Nucleus accumbens (tissue), 56 donors: ENCODE results near the gene BMPR1A.
A peak's percentile ranks its signal among the peaks of the same experiment; 100 is the strongest.

ENCODE experiments used
- DNase-seq, 56 donors: peaks; one replicate each; lab custom pipeline; 2025; lab: John Stamatoyannopoulos, UW

The BMPR1A gene

DNA sequence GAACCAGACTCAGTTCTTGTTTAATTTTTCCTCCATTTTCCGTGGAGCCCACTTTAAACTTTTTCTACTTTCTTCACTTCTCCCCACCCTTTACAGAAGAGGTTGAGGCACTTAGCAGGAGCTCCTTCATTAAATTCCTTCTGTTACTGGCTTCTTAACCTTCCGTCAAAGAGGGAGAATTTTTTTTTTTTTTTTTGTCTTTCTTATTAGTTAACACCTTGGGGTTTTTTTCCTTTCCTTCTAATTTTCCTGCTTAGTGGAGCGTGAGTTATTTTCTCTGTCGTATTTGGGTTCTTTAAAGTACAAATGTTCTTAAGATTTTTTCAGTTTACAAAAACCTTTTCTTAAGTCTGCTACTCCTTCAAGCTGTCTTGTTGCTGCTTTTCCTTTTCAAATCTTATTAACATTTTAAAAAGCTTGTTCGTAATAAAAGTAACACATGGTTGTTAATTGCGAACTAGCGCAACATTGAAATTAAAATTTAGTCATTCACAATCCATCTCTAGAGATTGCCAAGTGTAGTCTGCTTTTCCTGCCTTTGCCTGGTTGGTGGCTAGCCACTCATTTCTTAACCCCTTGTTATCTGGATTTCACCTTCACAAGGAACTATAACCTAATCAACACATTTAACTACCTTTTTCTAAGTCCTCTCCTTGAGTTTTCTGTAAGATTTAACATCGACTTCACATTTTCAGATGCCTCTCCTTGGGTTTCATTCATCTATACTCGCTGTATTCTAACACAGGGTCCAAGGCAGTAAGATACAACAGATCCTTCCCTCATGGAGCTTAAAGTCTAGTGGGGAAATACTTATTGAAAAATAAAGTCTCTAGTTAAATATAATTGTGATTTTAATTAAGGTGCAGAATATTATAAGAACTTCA is 2.0 kb downstream of the BMPR1A start:
- no peak for DNase-seq

DNA sequence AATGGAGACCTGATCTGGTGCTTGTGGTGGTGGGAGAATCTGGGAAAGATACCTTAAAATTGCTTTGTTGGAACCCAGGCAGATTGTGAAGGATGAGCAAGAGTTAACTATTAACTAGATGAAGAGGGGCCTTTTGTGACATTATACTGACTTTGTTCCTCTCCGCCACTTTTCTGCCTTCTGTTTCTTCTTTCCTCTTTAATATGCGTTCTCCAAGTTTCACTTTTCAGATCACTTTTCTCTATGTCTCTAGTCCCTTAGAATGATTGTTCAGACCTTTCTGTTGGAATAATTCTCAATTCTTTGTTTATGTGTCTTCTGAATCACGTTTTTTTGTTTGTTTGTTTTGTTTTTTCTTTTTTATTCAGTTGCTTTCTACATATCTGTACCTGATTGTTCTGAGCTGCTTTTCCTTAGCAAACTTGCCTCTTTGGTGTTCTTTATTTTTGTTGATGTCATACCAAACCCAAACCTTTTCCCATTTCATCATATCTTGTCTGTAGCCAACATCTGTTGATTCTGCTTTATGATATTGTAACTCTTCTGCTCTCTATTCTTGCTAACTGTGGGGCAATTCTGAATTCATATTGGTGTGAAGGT is 2.8 kb downstream of the BMPR1A start:
- no peak for DNase-seq

DNA sequence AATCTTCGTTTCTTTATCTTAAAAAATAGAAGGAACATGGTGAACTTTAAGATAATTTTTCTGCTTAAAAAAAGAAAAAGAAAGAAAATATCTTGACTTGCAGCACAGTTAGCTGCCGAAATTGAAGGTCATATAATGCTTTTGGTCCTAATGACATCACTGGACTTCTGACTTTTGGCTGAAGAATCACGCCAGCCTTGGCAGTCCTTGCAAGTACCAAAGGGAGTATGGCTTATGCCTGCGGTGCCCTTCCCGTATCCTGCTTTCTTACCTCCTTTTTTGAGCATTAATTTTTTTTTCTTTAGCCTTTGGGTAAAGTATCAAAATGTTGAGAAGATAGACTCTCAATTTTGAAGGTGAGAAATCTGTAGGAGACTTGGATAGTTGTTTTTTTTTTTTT is 7.0 kb downstream of the BMPR1A start:
- no peak for DNase-seq

DNA sequence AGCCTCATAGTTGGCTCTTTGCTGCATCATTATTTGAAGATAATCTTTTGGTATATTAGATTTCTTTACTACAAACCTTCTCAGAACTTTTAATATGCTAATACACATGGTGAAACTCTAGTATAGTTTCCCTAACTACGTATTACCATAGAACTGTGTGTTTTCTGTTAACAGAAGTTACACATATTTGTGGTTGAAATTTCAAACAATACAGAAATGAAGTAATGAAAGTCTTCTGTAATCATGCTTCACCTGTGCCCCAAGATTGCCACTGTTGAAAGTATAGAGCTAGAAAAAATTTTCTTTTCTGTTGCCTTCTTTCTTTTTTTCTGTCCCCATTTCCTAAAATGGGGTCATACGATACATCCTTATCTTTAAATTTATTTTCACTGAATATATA is 9.1 kb downstream of the BMPR1A start:
- DNase-seq, result no peak

DNA sequence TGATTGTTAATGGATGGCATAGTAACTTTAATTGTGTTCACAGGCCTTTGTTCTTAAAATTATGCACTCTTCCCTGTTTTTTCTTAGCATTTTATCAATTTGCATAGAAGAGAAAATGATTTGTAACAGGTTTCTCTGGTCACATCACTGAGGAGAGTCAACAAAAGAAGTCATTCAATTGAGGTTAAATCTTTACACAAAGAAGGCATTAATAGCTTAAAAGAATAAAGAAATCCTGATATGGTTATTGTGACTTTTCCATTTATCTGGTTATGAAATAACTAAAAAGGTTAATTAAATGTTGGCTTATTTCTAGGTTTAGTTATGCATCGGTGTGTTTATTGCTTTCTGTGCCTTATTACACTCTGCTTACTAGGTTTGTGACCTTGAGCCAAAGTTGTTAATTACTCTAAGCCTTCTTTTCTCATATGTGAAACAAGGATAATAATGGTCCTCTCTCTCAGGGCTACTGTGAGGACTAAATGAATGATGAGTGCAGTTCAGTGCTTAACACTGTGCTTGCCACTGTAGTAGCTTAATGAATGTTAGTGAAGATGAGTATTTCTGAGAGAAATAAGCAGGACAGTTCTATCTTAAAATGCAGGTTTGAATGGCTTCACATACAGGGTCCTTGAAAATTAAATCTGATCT is 12.1 kb downstream of the BMPR1A start:
- DNase-seq, result no peak

DNA sequence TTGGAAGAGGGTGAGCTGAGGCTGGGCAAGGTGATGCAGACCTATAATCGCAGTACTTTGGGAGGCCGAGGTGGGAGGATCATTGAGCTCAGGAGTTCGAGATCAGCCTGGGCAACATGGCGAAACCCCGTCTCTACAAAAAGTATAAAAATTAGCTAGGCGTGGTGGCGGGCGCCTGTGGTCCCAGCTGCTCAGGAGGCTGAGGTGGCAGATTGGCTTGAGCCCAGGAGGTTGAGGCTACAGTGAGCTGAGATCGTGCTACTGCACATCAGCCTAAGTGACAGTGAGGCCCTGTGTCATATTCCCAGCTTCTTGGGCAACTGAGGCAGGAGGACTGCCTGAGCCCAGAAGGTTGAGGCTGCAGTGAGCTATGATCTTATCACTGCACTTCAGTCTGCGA is 13.6 kb downstream of the BMPR1A start:
- no peak for DNase-seq

DNA sequence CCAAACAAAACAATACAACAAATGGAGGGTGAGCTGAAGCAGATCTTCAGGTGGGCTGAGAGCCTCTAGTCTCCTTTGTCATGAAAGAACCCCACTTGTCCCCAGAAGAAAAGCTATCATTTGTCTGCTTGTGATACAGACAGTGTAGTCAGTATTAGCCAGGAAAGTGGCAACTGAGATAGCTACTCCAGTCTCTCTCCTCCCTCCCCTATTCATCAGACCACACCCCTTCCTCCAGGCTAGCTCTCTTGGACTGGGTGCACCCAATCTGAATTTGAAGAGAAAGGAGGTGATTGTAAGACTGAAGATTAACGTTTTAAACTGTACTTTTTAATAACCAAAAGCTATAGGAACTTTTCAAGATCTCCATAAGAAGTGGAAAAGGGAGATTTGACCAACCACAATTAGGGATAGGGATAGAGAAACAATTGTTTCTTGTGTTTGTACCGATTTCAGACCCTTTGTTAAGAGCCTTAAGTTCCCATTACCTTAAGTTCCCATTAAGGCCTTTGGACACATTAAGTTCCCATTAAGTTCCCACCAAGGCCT is 14.1 kb downstream of the BMPR1A start:
- DNase-seq, result no peak

DNA sequence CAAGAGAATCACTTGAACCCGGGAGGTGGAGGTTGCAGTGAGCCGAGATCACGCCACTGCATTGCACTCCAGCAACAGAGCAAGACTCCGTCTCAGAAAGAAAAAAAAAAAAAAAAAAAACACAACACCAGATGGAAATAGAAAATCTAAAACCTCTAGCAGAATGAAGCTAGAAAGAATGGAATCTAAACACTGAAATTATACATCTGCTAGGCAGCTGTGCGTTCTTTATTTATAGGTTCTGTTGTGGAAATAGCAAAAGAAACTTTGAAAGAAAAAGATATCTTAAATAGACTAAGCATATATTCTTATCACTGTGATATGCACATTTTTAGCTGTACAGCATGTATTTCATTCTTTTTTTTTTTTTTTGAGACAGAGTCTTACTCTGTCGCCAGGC is 17.1 kb downstream of the BMPR1A start:
- no peak for DNase-seq

DNA sequence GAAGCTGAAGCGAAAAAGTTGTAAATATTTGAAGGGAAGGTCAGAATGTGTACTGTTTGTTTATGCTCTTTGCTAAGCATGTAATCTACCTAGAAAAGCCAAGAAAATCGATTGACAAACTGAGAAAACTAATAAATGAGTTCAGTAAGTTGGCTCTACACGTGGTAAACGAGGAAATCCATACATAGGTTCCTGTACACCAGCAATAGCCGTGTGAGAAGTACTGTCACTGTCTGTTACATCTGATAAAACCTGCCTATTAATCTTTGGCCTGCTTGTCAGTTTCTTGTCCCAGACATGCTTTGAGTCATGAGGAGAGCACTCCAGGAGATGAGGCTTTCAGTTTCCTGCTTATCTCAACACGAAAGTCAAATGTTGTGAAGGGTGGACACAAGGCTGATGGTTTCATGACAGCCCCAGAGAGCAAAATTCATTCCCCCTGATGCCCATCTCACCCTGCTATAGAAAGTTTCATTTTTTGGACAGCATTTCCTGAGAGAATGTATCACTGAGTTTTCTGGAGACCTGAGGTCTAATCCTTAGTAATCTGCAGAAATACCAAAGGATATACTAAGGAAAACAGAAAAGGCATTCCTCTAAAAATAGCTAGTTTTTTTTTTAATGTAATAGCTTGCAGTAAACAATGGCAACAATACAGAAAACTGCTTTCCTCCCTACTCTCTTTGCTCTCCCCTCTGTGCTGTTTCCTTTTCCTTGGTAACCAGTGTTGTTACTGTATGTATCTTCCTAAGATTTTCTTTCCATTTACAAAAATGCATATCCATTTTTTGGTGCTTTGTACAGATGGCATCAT is 18.8 kb downstream of the BMPR1A start:
- no peak for DNase-seq

DNA sequence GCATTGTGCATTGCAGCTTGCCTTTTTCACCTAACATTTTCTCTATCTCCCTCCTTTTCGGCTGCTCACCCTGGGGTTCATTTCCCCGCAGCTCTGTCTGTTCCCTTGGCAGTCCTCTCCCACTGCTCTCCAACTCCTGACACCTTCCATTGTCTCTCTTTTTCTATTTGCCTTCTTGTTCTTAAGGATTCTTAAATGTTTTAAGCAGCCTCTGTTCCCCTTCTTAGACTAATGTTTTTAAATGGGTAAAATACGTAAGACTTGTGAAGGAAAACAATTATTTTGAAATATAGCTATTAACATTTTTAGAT is 19.4 kb downstream of the BMPR1A start:
- DNase-seq, result peak in 3 of 56 donors; percentile 3 to 18 (median 16)

DNA sequence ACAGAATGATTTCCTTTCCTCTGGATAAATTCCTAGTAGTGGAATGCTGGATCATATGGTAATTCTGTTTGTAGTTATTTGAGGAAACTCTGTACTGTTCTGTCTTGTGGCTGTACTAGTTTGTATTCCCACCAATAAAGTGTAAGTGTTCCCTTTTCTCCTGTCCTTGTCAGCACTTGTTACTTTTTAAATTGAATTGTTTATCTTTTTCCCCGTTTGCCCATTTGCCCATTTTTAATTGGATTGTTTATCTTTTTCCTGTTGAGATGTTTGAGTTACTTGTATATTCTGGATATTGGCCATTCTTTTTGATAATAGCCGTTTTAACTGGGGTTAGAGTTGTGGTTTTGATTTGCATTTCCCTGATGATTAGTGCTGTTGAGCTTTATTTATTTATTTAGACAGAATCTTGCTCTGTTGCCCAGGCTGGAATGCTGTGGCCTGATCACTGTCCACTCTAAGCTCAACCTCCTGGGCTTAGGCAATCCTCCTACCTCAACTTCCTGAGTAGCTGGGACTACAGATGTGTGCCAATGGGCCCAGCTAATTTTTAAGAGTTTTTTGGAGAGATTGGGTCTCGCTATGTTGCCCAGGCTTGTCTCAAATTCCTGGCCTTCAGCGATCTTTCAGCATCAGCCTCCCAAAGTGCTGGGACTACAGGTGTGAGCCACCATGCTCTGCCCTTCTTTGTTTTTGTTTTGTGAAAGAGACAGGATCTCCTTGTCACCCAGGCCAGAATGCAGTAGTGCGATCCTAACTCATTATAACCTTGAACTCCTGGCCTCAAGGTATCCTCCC is 23.0 kb downstream of the BMPR1A start:
- DNase-seq, result no peak

DNA sequence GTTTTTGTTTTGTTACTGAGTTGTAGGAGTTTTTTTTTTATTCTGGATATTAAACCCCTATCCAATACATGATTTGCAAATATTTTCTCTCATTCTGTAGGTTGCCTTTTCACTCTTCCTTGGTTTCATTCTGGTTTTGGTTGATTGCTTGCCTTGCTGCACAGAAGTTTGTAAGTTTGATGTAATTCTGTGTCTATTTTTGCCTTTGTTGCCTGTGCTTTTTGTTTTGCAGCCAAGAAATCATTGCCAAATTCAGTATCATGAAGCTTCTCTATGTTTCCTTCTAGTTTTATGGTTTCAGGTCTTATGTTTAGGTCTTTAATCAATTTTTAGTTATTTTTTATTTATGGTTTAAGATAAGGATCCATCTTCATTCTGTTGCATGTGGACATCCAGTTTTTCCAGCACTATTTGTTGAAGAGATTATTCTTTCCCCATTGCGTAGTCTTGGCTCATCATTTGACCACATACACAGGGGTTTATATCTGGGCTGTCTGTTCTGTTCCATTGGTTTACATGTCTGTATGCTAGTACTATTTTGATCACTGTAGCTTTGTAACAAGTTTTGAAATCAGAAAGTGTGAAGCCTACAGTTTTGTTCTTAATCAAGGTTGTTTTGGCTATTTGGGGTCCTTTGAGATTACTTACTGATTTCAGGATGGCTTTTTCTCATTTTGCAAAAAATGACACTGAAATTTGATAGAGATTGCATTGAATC is 26.4 kb downstream of the BMPR1A start:
- DNase-seq, result no peak

DNA sequence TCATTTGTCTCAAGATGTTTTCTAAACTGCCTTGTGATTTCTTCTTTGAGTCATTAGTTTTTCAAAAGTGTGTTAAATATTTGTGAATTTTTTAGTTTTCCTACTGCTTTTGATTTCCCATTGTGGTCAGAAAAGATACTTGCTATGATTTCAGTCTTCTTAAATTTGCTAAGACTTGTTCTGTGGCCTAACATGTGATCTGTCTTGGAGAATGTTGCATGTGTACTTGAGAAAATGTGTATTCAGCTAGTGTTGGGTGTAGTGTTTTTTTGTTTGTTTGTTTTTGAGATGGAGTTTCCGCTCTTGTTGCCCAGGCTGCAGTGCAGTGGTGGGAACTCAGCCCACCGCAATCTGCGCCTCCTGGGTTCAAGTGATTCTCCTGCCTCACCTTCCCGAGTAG is 28.6 kb downstream of the BMPR1A start:
- no peak for DNase-seq

DNA sequence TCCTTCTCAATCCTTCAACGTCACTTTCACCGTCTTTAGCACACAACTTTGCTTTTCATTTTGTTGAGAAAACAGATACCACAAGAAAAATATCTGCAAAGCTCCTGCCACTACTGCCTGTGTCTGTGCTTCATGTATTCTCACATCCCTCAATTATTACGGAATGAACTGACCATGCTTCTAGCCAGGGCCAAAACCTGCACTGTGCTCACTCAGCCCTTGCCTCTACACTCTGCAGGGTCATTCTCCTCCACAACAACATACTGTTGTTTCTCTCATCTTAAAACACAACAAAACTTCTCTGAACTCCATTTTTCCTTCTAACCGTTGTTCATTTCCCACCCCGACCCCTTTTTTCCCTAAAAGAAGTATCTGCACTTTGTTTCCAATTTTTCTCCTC is 29.5 kb downstream of the BMPR1A start:
- DNase-seq, result no peak

DNA sequence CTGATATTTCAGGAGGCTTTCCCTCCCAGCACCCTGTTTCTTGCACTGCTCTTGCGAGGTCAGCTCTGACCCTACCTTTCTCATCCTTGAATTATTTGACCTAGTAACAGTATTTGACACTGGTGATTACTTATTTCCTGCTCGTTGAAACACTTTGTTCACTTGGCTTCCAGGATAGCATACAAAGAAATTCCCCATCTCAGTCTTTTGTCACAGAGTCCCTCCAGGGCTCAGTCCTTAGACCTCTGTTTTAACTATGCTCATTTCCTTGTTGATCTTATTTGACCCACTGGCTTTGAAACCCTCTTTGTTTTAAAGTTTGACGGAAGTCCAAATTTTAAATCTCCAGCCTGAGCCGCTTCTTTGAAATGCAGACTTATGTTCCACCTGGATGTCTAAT is 29.9 kb downstream of the BMPR1A start:
- no peak for DNase-seq

DNA sequence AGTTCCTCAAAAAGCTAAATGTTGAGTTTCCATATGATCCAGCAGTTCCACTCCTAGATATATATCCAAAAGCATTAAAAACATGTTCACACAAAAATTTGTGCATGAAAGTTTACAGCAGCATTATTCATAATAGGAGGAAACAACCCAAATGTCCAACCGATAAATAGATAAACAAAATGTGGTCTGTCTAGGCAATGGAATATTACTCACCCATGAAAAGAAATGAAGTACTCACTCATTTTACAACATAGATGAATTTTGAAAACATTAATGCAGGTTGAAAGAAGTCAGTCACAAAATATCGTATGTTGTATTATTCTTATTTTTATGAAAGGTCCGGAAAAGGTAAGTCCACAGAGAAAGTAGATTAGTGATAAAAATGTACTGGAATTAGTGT is 34.0 kb downstream of the BMPR1A start:
- no peak for DNase-seq

DNA sequence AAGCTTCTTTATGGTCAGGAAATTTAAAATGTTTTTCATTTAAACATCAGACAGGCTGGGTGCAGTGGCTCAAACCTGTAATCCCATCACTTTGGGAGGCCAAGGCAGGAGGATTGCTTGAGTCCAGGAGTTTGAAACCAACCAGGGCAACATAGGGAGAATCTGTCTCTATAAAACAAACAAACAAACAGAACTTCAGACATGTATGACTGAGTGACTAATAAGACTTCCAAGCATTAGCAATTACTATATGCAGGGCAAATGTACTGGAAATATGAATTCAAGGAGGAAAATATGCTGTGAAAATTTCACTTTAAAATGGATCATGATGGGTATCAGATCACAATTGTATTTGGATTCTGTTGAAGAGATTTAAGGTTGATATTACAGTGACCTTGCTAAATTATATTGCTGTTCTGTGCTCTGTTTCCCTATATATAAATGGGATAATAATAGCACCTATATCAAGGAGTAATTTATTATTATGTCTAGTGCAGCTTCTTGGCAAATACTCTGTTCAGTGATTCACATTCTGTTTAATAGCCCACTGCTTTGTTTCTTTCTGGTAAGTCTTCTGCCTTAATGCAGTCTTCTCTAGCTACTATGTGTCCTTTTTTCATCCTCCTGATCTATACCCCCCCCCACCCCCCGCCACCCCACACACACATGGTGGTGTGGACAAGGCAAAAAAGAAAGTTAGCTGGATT is 36.2 kb downstream of the BMPR1A start:
- no peak for DNase-seq

DNA sequence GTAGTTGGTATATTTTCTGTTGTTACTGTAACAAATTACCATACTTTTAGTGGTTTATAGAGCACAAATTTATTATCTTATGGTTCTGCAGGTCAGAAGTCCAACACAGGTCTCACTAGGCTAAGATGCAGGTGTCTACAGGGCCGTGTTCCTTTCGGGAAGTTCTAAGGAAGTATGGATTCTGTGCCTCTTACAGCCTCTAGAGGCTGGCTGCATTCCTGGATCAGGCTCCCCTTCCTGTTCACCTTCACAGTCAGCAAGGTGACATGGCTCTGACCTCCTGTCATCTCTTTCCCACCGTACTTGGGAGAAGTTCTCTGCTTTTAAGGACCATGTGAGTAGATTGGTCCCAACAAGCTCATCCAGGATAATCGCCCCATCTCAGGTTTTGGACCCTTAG is 37.3 kb downstream of the BMPR1A start:
- no peak for DNase-seq

DNA sequence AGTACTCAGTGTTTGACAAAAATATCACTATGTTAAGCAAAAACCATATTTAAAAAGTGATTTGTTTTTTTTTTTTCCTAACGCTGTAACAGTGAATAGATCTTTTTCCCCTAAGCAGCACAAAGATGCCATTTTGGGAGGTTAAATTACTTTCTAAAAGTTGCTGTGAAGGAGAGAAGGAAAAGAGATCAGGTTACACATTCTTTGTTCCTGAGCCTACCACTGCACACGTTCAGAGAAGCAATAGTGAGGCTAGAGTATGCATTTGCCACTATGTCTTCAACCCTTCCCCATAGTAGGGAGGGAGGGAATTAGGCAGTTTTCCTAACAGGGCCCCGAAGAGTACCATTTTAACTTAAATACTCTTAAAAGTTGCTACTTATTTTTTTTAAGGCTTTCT is 38.9 kb downstream of the BMPR1A start:
- no peak for DNase-seq
